ENCODE results near the gene NCS1.
A peak's percentile ranks its signal among the peaks of the same experiment; 100 is the strongest.

NCS1 gene

GRCh38 chr9:130172161-130172857 lies at the start of gene NCS1:
TSS of gene NCS1 (plus strand) at chr9:130172404. CDS start at chr9:130172664, 260 bp downstream.
- peak; percentile 92 for DNase-seq (ENCODE audit: low read depth, low spot score)

GRCh38 chr9:130122456-130122855 lies 49.7 kb upstream of the NCS1 start:
- DNase-seq (ENCODE audit: low read depth, low spot score): no peak

DNA sequence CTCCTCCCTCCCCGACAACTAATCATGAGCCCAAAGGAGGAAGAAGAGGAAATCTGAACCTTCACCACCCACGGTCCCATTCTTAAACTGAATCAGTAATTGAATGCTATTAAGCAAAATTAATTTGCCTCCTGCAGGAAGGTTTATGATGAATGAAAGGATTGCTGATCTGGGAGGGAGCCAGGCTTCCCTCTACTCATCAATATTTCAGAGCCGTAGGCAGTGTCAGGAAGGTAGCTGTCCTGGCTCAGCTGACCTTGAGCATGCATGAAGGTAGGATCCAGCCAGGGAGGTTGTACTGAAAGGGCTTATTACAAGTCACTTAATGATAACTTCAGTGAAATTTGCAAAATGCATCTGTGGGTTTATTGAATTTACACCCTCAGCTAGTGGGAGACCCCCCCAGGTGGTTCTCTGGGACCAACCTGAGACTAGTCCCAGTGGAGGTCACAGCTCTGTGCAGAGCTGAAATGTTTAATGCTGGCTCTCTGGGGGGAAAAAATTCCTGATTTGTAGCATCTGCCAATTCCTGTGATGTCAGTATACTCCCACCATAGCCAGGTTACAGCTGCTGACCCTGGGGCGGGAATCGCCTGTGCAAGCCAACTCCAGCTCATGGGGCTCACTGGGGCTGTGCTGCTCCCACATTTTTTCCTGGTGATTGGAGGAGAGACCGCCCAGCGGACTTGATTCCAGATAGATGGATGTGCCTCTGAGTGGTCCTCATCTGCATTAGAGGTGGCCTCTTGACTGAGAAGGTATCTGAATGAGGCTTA lies 47.9 kb upstream of the NCS1 start:
- DNase-seq (ENCODE audit: low read depth, low spot score): no peak

GRCh38 chr9:130126721-130127433 lies 45.3 kb upstream of the NCS1 start:
- DNase-seq (ENCODE audit: low read depth, low spot score): no peak

DNA sequence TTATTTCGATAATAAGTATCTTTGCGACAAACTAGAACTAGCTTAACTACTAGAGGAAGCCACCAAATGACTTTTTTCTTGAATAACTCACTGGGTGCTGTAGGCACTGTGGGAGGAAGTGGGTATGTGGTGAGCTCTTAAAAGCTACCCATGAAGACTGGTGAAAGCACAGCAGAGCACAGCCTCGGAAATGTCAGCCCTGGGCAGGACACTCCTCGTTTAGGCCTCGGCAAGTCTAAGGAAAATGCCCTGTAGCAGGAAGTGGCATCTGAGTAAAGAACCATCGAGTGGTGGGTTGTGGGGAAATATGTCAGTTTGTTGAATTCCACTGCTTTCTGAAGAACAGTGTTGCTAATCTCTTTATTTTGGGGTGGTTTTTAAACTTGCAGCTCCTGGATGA lies 44.0 kb upstream of the NCS1 start:
- peak; percentile 35 for DNase-seq (ENCODE audit: low read depth, low spot score)

DNA sequence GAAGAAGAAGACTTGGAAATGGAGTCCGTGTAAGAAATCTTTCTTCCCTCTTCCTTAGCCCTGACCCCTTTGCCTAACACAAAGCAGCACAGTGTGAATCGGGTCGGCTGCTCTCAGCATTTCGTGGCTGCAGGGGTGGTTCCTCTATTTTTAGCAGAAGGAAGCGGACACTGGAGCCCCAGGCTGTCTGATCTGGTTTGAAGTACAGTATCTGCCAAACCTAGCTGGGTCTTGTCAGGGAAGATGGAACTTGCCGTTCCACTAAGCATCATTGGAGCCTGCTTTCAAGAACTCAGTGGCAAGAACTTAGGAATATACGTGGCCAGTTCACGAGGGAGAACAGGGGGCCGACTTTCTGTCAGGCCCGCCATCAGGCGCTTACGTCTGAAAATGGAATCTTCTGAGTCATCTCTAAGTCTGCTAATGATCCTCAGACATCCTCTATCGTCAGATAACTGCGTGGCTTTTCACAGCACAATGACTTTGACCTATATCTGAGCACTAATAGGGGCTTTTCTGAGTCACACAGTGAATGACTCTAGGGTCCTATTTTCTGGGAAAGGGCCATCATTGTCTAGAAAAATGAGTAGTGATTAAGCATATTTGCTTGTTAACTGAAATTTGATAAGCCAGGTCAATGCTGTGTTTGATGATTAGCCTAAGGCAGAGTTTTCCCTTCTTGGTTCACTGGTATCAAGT lies 43.3 kb upstream of the NCS1 start:
- DNase-seq (ENCODE audit: low read depth, low spot score): peak; percentile 85

- DNase-seq (ENCODE audit: low read depth, low spot score): peak; percentile 64
These were observed 42.7 kb upstream of the NCS1 start for GRCh38 chr9:130129432-130130061.

DNA sequence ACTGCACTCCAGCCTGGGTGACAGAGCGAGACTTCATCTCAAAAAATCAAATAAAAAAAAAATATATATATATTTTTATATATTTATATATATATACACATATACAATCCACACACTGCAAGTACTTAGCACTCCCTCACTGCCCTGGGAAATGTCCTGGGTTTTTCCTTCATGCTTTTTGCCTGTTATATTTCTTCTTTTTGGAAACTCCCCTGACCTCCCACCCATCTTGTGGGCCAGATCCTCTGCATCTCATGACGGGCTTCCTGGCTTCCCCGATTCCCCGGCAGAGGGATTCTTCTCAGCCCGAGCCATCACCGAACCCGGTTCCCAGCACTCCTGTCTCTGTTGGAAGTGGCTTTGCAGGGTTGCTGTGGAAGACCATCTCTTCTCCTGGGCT lies 39.5 kb upstream of the NCS1 start:
- DNase-seq (ENCODE audit: low read depth, low spot score): no peak

DNA sequence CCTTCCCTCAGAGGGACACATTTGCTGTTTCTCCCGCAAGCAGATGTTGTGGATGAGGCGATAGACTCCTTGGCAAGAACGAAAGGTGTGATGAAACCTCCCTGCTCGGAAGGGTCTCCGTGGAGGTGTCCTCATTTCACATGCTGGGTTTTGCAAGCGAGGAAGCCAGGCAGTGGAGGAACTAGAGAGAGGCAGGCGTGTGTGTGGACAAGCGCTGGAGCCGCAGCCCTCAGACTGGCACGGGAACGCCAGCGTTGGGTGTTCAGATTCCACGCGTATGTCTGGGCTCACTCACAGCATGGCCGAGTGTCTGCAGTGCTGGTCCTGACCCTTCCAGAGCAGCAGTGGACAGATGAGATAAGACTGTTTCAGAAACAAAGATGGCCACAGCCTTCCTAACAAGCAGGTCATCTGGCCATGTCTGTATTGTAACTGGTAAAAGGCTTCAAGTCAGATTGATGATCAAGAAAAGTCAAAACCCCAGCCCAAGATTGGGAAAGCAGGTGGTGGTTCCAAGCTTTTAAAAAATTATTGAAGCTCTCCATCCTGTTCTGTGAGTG lies 35.0 kb upstream of the NCS1 start:
- no peak for DNase-seq (ENCODE audit: low read depth, low spot score)

DNA sequence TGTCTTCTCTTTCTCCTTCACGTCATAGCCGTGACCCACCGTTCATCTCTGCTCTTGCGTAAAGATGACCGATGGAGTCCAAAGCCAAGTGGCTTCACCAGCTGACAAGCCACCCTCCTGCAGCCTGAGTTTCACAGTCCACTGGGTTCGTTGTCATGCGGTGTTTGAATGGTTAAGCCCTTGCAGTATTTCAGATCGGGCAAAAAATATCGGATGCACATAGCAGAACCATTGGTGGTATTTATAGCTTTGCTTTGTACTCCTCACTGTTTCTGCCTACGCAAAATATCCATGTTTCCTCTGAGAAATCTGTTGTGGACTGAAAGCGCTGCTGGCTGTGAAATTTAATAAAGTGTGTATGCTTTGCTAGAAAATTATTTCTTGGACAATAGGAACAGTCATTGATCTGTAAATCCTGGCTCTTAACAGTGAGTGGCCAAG lies 34.5 kb upstream of the NCS1 start:
- no peak for DNase-seq (ENCODE audit: low read depth, low spot score)

DNA sequence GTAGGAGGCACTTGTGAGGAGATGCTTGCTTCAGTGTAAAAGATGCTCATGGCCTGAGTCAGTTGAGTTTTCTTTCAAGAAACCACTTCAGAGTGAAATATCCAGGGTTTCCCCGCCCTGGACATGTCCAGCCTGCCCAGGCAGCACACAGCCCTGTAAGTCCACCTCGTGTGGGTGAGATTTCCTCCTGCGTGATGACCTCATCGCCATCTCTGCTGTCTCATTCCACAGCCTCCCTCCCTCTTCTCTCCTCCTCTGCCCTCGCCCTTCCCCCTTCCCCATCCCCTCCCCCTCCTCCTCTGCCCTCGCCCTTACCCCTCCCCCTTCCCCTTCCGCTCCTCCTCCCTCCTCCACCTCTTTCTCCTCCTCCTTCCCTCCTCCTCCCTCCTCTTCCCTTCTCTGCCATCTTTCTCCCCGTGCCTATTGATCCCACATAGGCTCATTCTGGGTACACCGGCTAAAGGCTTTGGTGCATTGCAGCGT lies 34.0 kb upstream of the NCS1 start:
- DNase-seq (ENCODE audit: low read depth, low spot score): peak; percentile 91

- peak; percentile 94 for DNase-seq (ENCODE audit: low read depth, low spot score)
These were observed 33.4 kb upstream of the NCS1 start for GRCh38 chr9:130138791-130139190.

- DNase-seq (ENCODE audit: low read depth, low spot score): no peak
These were observed 33.0 kb upstream of the NCS1 start for GRCh38 chr9:130139251-130139650.

DNA sequence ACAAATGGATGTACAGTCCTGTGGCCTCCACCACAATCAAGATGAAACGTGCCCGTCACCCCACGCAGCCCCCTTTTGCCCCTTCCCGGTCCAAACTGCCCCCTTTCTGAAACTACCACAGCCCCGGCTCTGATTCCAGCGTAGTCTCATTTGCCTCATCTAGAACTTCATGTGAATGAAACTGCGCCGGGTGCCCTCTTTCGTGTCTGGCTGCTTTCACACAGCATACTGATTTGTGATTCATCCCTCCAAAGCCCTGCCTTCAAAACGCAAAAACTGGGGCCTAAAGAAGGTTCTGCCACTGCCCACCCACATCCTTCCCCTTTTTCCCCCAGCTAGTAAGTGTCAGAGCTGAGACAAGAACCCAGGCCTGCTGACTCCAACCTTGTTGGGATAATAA lies 31.5 kb upstream of the NCS1 start:
- no peak for DNase-seq (ENCODE audit: low read depth, low spot score)

GRCh38 chr9:130142056-130142455 lies 30.1 kb upstream of the NCS1 start:
- no peak for DNase-seq (ENCODE audit: low read depth, low spot score)

GRCh38 chr9:130142641-130143040 lies 29.6 kb upstream of the NCS1 start:
- DNase-seq (ENCODE audit: low read depth, low spot score): no peak

- DNase-seq (ENCODE audit: low read depth, low spot score): no peak
These were observed 28.8 kb upstream of the NCS1 start for GRCh38 chr9:130143279-130143893.

DNA sequence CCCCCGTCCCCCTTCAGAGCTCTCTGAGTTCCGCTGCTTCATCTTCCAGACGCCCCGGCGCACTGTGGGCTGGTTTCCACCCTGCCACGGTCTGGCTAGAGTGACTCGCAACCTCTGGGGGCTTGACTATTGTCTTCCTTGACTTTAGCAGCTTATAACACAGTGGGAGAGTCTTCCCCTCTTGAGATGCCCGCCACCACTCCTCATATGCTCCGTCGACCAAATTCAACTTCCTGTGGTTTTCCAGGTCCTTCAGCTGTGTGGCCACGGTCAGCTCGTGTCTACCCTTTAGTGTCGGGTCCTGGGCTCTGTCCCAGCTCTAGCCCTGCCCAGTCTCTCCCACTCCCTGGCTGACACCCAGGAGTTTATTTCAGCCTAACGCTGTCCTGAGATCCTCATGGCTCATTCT lies 28.2 kb upstream of the NCS1 start:
- peak; percentile 75 for DNase-seq (ENCODE audit: low read depth, low spot score)

DNA sequence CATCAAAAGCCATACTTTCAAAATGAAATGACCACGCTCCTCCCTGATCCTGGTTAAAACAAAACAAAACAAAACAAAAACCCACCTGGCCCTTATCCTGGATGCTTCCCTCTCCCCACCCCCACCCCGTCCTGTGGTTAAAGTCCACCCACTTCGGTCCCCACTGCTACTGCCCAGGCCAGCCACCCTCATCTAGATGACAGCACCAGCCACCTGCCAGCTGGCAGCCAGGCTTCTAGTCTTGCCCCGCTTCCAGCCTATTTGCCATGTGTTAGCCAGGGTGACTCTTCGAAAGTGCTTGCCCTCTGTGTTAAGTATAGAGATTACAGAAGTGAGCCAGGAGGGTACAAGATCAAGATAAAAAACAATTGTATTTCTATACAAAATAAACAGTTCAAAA lies 27.5 kb upstream of the NCS1 start:
- DNase-seq (ENCODE audit: low read depth, low spot score): no peak

DNA sequence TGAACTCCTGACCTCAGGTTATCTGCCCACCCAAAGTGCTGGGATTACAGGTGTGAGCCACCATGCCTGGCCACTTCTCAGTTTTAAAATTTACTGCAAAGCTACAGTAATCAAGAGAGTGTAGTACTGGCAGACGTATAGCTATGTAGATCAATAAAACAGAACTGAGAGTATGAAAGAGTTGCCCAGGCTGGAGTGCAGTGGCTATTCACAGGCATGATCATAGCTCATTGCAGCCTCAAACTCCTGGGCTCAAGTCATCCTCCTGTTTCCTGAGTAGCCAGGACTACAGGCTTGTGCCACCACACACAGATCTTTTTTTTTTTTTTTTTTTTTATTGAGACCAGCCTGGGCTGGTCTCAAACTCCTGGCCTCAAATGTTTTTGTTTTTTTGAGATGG lies 26.5 kb upstream of the NCS1 start:
- no peak for DNase-seq (ENCODE audit: low read depth, low spot score)
